Fibroblast of villous mesenchyme (primary cell): ENCODE results near the gene APOA4. TPM values are rescaled to one million over a fixed set of nuclear protein-coding genes. Genes with fewer than 3 reads are reported as not detected.

Source experiments
- DNase-seq: peaks from one replicate; pipeline ENCODE4 v3.0.0-alpha.2; 2010; ENCODE audit warnings: low read depth
- H3K4me3 ChIP-seq: 2 replicates; pipeline ENCODE4 v1.5.1; 2011; ENCODE audit warnings: low read depth, mild to moderate bottlenecking, low read length
- CTCF ChIP-seq: IDR thresholded peaks from 2 replicates; pipeline ENCODE4 v1.5.1; 2012; ENCODE audit warnings: low read depth, mild to moderate bottlenecking, low read length; ENCODE audit not compliant: insufficient read depth
- total RNA-seq: library from RNA; depleted of rRNA; stranded (reverse); fragments of >200 nt; gene quantifications from 2 replicates; pipeline ENCODE4 v1.2.3, GENCODE V29; 2012

The APOA4 gene
- total RNA-seq, 1 donor: not detected

DNA sequence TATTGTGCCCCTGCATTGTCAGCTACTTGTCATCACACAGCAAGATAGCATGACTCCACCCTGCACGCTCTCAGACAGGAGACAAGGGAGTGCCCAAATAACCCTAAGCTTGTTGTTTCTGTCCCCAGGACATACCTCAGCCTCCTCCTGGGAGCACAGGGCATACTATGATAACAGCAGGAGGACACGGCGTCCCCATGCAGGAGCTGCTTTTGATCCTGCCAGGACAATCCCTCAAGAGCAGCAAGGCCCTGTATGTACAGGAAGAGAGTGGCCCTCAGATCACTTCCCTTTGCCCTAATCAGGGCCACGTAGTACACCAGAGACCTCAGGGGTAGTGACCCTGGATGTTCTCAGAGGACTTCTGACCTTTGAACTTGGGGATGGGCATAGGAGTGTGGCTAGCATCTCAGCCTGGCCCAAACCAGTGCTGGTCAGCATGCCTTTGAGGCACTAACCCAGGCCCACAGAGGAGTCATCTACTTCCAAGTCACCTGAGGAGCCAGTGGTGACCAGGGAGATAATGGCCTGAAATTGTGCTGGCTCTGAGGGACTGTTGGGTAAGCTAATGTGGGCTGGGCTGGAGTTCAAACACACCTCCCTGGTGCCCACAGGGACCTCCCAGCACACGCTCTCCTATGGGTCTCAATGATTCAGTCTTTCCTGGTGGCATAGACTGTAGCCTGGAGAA lies 9.2 kb downstream of the APOA4 start:
- DNase-seq: no peak
- no peak overlapping the region for H3K4me3 ChIP-seq
- no peak for TF ChIP-seq CTCF

GRCh38 chr11:116813170-116813569 lies 9.9 kb downstream of the APOA4 start:
- TF ChIP-seq CTCF: no peak
- DNase-seq: no peak
- H3K4me3 ChIP-seq: no peak overlapping the region

GRCh38 chr11:116812109-116812508 lies 11.0 kb downstream of the APOA4 start:
- TF ChIP-seq CTCF: no peak
- DNase-seq: no peak
- H3K4me3 ChIP-seq: no peak overlapping the region

- no peak overlapping the region for H3K4me3 ChIP-seq
- no peak for TF ChIP-seq CTCF
- DNase-seq: no peak
Observed at GRCh38 chr11:116811194-116811593, 11.9 kb downstream of the APOA4 start.

DNA sequence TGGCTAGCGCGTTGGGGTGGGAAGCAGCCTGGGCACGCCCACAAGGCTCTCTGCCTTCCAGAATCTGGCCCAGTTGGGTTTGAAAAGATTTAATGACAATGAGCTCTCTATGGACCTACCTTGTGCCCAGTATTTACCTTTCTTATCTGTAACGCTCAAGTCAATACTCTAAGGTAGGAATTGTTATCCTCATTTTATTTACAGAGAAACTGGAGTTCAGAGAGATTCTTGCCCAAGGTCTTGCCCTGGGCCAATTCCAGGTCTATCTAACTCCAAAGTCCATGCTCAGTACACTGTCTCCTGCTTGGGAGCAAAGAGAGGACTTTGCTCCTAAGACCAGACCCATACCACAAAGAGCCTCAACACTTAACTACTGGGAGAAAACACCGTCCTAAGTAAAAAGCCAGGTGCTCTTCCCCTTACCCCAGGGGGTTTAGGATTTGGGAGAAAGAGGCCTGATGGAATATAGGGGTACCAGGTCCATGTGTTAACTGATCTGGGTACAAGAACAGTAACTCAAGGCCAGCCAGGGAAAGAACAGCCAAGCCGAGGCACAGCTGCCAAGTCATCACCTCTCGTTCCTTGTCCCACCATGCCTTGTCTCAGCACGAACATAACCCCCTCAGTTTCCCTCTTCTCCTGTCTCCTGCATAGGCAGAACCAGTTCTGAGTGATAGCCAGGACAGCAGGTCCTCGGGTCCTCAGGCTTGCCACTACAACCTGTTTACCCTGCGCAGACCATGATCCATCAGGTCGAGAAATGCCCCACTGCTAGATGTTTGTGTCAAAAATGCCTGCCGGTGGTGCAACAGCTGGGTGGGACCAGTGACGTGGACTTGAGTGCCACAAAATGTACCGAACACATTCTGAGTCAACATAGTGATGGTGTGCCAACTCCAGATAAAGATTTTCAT lies 14.6 kb downstream of the APOA4 start:
- H3K4me3 ChIP-seq: no peak overlapping the region

More for the DNA sequence above, 14.6 kb downstream of the APOA4 start:
- peak; percentile 31 for DNase-seq
- TF ChIP-seq CTCF: no peak
